HG02885 (cell line): ENCODE results near the gene CFAP45.

Experiments used
- ATAC-seq: cut with Tn5 transposase; IDR thresholded peaks from one replicate; pipeline ENCODE4 v1.9.1; 2021; ENCODE audit warnings: mild to moderate bottlenecking; ENCODE audit not compliant: unreplicated experiment, poor library complexity

Gene CFAP45

DNA sequence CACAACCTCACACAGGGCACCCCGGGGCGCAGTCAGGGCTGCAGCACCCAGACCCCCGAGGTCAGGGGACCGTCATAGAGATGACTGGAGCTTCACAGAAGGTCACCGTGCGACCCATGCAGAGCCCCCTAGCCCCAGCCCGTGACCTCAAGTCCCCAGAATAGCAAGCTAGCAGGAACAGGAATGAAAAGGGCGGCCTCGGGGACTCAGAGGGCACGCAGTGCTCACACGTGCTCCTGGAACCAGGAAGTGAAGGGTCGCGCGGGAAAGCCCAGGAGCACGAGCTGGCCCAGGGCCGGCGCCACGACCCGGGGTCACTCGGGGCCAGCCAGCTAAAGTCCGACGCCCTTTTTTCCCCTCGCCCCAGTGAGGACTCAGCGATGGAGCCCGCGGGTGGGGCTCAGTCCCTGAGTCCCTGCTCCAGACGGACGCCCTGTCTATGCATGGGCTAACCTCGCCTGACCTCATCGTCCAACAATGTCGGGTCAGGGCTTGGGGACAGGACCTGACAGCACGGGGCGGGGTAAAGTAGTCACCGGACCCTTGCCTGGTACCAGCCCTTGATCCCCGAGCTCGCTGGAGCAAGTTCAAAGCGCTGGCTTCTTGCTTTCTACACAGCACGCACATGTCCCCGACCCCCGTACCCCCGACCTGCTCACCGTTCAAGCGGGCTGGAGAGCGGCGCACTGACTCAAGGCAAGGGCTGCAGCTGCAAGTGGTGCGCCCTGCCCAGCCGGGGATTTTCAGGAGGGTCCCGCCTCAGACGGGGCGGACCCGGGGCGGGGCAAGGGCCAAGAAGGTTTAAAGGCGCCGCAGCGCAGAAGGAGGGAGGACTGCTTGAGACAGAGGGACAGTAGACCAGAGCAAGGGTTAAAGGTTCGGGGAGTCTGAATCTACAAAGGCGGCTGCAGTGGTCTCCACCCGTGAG, 25.1 kb upstream of the CFAP45 start, which contains the start of gene TAGLN2:
TSS of gene TAGLN2 (minus strand) at position 717 of the 928 bp plus-strand sequence. CDS start 4,998 bp downstream, outside the sequence.
- ATAC-seq, result peak; percentile 72

DNA sequence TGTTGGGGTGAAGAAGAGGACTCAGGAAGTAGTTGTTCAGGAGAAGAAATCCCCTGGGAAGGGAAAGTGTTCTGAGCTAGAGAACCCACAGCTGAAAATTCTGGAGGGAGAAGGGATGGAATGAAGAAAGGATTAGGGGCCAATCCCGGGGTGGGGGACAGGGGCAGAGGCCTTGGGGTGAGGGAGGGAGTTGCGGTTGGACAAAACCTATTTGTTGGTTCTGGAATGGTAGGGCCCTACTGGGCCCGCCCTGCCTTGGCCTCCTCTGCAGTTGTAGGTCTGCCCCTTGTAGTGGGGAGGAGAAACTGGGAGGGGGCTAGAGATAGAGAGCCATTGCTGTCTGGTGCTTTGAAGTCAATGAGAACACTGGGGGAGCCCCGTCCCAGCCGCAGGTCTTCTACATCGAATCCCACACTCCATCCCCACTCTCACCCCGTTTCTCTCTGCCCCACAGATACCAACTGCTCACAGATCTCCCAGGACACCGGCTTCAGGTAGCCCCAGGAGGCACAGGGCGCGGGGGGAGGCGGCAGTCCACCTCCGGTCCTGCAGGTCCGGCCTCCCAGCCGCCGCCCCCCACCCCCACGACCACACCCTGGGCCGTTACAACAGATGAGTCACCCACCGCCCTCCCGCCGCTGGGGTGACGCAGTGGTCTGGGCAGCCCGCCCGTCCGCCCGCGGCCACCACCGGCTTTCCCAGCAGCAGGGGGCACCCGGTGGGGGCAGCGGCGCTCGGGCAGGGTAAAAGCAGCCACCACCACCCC, 24.2 kb upstream of the CFAP45 start:
- no peak for ATAC-seq

DNA sequence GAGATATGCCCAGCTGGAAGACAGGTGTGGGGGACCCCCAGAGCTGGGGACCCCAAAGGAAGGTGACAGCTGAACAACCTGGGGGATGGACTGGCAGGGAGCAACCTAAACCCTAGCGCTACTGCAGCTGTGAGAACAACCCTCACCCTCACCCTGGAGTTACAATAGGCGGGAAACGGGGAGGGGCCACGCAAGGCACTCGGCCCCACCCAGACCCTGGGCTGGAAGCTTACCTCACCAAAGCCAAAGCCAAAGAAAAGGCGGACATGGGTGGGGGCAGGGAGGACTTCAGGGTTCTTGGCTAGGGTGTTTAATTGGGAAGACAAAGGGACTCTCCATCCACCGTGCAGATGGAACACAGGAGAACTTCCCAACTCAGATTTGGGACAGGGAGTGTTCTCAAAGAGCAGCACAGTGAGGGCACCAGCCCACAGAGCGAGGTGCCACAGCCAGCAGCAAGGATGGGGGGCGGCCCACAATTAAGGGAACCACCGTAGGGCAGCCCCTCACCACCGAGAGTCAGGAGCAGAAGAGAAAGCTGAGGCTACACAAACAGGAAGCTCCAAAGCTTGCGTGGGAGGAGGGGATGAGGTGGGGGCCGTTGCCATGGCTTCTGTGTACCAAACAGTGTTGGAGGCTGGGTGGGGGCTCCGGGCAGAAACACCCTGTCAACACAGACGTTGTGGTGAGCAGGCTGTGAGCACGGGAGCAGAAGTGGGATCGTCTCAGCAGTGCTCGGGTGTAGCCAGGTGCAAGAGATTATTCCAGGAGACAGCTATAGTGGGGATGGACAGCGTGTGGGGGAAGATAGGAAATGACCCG, 23.4 kb upstream of the CFAP45 start:
- peak; percentile 28 for ATAC-seq

DNA sequence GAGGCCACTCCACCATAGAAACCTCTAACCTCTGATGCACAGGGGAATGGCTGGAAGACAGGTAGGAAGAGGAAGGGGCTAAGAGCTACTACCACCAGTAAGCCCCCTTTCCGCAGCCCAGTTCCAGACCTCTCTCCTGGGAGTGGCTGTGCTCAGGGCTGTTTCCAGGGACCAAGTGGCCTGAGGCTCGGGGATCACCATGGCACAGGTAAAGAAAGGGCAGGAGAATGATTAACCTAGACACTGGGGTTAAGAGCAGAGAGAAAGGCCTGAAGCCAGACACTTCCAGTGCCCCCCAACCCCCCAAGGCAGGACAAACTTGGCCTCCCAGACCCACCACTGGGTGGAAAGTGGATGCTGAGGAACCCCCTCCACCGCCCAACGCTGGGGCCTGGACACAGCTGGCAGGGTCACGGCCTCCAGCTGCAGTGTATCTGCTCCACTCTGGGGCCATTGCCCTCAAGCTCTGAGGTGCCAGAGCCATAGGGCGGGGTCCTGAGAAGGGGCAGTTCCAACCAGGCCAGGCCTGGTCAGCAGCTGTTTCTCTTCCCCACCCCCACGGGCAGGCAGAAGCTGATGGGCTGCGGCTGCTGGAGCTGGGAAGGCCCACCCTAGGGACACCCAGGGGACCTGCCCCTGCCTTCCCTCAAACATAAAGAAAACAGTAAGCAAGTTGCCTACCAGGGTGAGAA, 22.7 kb upstream of the CFAP45 start:
- ATAC-seq, result no peak

DNA sequence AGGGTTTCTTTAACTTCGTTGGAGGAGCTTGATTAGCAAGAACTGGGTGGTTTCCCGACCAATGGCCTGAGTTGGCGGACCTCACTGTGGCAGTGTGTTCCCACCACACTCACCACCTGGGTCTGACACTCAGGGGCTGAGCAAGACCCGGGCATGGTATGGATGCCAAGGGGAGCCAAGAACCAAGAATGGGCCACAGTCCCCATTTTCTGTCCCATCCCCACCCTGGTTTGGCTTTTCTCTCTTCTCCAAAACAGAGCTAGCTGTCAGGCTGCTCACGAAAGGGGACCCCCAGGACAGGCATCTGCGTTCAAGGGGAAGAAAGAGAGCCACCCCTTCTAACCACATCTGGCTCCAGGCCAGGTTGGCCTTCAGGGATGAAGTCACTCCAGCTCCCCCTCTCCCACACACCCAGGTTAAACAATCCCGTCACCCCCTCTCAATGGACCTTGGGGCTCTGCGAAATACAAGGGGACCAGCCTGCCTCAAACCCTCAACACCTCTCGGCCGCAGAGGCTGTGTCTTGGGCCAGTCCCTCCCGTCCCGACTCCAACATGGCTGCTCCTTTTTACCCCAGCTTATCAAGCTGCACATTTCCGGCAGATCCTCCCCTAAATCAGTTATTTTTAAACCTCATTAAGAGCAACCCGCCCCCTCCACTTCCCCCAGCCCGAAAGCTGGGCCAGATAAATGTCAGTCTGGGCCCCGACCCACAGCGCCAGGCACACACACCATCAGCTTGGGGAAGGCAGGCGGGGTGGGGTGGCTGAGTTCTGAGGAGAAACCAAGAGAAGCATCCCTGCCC, 21.9 kb upstream of the CFAP45 start:
- ATAC-seq, result peak; percentile 17

DNA sequence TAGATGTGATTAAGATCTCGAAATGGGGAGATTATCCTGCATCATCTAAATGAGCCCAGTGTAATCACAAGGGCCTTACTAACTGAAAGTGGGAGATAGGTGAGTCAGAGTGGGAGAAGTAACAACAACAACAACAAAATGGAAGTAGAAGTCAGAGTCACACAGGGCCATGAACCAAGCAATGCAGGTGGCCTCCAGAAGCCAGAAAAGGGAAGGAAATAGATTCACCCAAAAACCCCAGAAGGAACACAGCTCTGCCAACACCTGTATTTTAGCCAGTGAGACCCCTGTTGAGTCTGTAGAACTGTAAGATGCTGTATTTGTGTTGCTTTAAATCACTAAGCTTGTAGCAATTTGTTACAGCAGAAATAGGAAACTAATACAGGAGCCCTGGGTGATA, 21.3 kb upstream of the CFAP45 start:
- peak; percentile 28 for ATAC-seq

DNA sequence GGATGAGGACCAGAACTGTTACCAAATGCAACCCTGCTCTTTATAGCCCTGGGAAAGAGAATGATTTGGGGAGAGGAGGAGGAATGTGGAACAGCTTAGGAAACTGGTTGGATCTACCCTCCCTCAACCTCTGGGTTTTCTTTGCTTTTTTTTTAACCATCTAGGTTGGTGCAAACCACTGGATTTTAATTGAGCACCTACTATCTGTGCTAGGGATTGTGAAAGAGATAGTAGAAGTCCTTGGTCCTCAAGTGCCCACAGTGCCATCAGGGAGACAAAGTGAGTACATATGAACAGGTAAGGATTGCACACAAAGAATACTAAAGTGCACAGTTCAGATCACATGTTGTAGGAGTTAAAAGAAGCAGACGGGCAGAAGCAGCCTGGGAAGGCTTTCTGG, 20.7 kb upstream of the CFAP45 start:
- ATAC-seq, result no peak

DNA sequence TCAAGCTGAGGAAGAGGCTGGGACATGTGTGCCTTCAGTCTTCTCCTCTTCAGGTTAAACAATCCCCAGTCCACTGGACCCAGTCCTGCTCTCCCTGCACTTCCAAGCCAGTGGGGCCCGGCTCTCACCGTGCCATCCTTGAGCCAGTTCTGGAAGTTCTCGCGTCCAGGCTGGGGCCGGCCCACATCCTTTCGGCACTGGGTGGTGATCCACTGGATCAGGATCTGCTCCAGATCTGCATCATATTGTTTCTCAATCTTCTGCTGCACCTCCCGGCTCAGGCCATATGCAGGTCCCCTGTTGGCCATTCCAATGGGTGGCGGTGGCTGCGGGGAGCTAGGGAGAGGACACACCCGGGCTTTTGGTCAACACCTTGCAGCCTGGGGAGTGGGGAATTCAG, 20.2 kb upstream of the CFAP45 start:
- no peak for ATAC-seq

DNA sequence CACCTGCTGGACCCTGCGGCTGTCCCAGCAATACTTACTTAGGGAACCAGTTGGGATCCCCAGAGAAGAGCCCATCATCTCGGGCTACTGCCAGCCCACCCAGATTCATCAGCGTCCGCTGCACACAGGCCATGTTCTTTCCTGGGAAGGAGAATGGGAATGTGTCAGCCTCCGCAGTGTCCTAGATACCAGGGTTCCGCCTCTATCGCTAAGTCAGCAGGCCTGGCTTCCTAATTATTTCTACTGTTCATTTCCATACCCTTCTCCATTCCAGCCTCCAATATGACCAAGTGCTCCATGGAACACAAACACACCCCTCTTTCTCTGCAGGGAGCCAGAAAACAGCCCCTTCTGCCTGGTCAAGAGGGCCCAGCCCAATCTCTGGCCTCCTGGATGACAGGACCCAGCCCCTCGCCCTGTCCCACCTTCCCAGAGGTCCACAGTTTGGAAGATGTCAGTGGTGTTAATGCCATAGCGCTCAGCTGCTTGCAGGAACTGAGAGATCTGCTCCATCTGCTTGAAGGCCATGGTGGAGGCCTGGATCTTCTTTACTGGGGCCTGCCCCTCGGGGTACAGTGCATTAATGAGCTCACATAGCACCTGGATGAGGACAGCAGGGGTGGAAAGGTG, 19.4 kb upstream of the CFAP45 start:
- no peak for ATAC-seq

DNA sequence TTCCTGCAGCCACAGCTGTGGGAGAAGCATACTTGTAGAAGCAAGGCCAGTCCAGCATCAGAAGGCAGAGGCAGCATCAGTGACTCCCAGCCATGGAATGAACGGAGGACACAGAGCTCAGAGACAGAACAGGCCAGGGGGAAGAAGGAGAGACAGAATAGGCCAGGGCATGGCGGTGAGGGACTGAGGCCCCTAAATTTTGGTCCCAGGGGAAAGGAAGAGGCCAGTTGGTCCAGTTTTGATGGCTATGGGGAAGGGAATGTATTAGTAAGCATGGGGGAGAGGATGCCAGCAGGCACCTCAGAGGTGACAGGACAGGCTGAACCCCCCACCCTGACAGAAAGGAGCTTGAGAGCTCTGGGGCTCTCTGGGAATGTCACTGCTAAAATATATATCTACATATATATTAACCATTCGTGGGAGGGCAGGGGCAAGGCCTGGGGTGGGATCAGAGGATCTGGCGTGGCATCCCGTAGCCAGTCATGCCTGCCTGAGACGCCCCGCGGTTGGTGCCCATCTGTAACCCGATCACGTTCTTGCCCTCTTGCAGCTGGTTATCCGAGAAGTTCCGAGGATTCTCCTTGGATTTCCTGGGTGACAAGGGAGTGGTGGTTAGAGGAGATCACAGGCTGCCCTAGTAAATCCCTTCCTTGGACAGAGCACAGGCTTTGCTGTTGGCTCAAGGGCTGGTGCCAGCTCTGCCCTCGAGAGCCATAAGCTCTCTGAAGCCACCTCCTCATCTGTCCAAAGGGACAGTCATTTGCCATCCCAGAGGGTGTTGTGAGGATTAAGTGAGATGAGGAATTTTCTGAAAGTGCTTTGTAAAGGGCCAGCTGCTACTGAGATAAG, 18.6 kb upstream of the CFAP45 start:
- no peak for ATAC-seq

DNA sequence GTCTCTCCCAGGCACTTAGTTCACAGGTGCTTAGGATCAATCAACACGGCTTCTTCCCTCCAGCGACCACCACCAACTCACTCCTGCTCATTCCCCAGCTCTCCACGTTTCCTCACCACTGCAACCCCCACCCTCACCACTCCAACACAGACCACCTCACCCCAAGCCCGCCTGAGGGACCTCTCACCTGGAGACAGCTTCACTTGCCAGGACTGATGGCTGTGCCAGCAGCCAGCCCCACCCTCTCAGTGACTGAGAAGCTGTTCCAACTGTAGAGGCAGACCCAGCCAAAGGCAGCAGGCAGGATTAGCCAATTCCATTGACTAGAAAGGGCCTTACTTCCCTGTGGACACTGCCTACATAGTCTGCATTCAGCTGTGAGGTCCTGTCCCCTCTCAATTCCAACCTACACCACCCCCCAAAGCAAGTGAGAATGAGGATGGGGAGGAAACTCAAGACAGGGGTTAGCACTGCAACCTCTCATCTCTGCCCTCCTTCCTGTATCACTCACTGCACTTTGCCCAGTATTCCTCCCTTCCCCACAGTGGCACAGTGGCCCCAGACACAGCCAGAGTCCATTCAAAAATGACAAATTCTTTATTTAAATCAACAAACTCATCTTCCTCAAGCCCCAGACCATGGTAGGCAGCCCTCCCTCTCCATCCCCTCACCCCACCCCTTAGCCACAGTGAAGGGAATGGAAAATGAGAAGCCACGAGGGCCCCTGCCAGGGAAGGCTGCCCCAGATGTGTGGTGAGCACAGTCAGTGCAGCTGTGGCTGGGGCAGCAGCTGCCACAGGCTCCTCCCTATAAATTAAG, 17.8 kb upstream of the CFAP45 start:
- ATAC-seq, result no peak

DNA sequence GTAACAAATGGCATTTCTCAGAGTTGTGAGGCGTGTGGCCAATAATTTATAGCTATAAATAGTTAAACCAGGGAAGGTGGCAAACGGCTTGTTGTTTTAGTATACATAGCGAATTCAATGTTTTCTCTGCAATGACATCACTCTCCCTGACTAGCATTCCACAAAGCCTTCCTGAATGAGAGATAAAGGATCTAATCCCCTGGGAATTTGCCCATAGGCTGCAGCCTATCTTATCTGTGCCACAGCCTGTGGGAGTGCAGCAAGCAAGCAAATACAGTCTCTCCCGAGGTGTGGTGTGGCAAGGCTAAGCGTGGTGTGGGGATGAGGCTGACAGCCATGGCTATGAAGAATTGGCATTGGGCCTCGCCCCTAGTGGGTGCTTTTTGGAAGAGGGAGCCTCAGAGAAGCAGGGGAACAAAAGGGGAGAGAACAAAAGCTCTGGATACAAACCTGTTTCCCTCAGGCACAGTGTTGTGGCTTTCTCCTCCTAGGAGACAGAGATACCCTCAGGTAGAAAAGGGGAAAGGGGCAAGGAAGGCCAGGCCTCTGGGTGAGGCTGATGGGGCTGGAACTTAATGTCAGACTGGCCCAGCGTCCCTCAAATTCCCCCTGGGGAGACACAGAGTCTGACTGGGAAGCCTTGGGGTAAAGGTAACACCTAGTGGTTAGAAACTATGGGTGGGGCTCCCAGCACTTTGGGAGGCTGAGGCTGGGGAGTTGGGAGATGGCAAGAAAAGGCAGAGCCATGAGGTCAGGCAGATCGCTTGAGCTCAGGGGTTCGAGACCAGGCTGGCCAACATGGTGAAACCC, 16.5 kb upstream of the CFAP45 start:
- ATAC-seq, result no peak

DNA sequence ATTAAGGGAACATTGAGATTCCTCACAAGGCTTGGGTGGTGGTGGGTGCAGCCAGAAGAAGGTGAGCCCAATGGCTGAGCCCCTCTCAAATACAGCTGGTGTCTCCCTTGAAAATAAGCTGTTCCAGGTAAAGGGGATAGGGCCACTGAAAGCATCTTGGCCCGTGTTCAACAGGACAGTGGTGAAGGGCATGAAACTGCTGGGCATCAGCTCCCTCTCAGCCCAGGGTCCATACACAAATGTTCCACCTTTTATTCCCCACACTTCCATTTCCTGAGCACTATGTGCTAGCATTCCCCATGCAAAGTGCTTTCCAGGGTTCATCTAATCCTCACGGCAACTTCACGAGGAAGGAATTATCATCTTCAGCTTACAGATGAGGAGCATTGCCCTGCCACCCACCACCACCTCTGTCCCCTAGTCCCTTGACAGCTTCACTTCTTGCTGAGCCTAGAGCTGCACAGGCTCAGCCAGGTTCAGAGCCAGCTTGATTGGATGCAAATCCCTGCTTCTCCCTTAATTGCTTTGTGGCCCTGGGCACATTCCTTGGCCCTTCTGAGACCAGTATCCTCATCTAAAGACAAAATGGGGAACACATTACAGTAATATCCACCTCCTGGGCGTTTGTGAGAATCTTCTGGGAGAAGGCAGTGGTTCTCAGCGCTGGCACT, 15.7 kb upstream of the CFAP45 start:
- no peak for ATAC-seq

DNA sequence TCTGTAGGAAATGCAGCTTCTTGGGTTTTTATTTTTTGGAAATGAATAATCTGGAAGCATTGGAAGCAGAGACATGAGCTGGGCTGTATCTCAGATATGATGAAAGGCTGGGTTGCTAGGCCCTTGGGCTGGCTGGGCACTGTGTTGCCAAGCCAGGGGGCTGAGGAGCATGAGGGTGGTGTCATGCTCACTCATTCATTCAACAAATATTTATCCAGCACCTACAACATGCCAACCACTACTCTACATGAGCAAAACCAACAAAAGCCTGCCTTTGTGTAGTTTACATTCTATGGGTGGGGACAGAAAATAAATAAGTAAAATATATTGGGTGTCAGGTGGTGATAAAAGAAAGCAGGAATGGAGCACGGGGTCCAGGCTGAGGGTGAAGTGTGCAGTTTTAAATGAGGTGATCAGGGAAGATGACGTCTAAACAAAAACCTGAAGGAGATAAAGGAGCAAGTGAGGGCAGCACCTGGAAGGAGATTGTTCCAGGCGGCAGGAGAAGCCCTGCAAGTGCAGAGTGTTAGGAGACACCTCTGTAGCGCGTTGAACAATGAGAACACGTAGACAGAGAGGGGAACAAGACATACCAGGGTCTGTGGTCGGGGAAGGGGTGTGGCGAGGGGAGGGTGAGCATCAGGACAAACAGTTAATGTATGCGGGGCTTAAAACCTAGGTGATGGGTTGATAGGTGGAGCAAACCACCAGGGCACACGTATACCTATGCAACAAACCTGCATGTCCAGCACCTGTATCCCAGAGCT, 14.5 kb upstream of the CFAP45 start:
- ATAC-seq, result no peak
